ENCODE data around the gene COG3.

COG3 gene

DNA sequence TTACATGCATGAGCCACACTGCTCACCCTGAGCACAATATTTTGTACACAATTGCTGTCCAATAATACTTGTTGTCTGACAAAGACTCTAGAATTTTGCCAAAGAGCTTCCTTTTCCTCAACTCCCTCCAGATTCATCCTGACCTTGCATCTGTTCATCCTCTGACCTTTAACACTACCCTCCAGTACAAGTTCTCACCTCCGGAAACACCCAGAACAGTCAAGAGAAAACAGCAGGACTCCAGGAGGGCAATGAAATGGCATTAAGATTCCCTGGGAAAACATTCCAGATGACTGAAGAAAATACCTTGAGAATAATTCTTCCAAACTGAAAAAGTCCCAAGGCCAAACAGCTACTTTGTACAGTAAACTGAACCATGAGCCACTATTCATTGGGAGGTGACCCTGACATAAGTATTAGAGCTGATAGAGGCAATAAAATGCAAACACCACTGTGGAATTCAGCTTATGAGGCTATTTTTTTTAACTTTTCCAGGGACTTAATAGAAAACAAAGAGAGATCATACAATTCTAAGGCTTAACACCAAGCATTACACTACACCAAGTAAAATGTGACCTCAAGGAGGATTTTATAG is 15.7 kb upstream of the COG3 start:
- no peak for DNase-seq

DNA sequence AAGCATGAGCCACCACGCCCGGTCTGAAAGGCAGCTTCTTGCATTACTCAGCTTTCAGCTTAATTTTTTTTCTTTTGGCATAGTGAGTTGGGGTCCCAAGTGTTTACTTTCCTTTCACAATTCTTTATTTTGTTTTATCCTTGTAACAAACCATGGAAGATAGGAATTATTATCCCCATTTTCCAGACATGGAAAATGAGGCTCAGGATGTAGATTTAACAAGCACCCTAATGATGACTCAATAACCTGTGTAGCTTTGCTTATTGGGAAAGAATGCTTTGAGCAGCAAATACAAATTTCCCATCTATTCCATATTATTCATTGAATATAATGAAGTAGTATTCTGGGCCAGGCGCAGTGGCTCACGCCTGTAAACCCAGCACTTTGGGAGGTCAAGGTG is 13.5 kb upstream of the COG3 start:
- no peak for DNase-seq

DNA sequence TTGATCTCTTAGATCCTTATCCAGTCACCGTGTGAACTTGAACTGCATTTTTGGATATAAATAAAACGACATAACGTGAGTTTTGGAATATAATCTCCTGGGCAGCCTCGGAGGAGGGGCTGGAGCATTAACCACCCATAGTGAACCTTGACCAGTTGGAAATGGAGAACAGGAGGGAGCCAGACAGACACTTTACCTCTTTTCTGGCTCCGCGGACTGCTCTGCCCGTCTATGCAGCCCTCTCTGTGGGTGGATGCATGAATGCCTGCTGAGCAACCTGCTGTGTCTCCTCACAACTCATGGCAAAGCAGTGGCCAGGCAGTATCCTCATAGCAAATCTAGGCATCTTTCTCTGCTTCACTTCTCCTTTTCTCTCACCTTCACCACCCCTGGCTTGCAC is 10.5 kb upstream of the COG3 start:
- DNase-seq: no peak

DNA sequence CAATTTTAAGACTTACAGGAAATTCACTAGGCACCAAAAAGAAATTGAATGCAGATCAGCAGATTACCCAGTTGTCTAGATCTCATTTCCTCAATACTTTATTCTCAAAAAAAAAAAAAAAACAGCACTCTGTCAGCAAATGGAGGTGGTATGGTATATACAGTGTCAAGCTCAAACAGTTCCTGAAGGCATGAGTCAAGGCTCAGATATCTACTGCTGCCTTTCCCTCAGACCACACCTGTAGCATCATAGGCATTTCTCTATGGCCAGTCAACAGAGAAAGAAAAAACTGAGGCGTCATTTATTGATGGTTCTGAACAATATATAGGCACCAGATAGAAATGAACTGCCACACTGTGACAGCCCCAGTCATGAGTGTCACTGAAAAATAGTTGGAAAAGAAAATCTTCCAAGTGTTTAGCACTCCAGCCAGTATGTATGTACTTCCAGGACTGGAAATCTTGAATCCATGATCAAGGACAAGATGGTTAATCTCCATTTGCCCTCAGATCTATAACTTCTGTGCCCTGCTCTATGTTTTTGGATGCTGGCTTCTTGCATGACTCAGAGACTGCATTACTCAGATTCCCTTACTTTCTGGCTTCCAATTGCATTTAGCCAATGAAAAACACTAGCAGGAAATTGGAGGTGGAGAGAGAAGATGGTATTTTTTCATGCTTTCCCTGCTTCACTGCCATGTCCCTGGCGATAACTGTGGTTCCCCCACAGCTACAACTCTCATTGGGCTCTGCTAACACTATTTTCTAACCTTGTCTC is 8.4 kb upstream of the COG3 start:
- no peak for DNase-seq

DNA sequence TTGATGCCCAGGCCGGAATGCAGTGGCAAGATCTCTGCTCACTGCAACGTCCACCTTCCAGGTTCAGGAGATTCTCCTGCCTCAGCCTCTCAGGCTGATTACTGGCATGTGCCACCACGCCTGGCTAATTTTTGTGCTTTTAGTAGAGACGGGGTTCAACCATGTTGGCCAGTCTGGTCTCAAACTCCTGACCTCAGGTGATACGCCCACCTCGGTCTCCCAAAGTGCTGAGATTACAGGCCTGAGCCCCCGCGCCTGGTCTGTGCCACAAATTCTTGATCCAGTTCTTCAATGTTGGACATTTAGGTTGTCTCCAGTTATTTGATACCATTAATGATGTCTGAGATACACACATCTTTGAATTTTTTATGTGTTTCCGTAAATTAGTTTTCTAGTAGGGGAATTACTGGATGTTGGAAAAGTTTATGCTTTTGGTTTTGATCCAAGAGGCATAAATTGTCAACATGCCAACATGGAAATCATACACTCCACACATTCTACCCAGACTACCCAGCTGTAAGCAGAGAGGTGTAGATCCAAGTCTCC is 525 bp upstream of the COG3 start:
- DNase-seq: no peak

DNA sequence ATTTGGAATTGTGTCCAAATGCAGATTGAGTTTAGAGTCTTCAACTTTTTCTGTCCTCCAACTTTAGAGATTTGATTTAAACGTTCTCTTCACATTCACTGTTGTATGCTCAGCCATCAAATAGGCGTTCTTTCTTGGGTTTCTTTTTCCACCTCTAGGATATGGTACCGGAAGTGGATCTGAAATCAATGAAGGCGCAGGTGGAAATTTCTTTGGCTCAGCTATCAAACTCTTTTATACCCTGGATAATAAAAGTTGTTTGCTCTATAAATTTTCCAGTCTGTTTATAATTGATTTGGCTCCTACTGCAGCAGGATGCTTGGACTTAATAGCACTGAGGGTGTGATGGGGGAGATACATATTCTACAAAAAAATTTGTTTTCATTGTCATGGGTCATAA is 1.6 kb downstream of the COG3 start:
- no peak for DNase-seq

DNA sequence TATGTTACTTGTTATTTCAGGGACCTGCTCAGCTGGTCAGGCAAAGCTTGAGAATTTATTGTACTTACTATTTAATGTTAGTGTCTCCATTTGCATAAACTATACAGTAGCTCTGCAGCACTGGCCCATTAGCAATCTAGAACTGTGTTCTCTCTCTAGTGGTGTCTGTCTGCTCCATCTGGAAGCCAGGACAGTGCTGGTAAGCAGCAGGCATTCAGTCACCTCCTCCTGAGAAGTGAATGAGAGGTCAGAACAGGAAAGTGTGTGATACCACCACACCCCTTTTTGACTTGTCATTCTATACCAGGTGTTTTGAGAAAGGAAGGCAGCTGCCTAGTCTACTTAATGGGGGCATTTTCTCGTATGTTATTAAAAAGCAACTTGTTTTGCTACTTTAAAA is 3.9 kb downstream of the COG3 start:
- no peak for DNase-seq

DNA sequence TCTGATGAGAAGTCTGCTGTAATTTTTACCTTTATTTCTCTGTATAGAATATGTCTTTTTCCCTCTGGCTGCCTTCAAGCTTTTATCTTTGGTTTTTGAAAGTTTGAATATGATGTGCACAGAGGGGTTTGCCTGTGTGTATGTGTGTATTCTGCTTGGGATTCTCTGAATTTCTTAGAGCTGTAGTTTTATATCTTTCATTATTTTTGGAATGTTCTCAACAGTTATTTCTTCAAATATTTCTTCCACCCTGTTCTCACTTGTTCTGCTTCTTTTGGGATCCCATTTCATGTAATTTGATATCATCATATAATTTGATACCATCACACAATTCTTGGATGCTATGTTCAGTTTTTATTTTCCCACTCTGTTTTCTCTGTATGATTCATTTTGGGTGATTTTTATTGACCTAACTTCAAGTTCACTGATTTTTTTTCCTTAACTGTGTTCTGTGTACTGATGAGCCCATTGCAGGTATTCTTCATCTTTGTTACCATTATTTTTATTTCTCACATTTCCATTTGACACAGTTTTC is 7.5 kb downstream of the COG3 start:
- DNase-seq: no peak

DNA sequence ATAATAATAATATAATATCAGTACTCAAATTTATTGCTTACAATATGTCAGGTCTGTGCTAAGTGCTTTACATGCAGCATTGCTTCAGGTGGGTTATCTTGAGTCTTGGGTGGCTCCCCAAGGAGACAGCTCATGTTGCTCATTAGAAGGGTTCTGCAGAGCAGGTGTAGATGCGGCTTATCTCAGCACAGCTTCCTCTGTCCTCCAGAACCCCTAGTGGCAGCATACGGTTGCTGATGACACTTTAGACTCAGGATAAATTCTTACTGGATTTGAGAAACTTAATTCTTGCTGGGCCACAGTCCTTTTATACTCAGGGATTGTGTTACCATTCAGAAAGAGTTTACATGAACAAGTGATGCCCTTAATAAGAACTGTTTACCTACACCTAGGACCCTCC is 8.9 kb downstream of the COG3 start:
- no peak for DNase-seq

DNA sequence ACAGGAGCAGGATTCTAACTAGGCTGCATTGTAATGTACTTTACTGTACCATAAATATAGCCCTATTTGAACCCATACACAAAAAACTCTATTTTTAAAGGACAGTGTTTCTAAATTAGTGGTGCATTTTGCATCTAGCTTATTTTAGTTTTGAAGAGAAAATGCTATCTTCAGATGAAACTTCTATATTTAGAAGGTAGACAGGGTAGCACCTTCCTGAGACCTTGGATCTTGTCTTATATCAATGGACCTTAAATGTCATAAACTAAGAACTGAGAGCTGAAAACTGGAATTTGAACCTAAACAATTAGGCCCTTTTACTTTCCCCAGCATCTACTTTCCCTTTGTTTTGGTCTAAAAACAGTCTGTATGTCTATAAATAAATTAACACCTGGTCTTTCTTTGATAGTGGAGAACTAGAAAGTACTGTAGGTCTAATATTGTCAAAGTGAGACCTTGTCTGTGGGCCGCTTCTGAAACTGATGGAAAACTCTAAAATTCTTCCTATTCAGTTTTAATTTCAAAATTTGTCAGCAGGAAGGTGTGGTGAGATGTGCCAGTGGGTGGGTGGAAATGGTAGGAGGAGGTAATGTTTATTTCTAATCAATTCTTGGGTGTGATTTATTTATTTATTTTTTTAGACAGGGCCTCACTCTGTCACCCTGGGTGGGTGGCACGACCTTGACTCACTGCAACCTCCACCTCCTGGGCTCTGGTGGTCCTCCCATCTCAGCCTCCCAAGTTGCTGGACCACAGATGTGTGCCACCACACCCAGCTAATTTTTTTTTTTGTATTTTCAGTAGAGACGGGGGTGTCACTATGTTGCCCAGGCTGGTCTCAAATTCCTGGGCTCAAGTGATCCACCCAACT is 10.1 kb downstream of the COG3 start:
- DNase-seq: no peak

DNA sequence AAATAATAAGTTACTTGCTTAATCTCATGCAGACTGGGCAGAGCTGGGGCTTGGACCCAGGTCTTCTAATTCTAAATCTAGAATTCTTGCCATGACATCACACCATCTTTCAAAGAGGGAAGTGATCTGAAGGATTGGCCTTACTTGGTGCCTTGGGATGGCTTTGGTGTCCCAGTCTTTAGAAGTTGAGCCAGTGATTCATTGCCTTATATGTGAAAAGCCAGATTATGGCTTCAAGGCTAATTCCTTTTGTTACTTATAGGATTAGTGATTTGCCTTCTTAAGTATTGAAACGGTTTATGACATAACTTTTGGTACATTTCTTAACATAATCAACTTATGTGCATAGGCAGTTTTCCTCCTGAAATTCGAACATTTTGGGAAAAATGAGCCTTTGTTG is 14.9 kb downstream of the COG3 start:
- DNase-seq: no peak

DNA sequence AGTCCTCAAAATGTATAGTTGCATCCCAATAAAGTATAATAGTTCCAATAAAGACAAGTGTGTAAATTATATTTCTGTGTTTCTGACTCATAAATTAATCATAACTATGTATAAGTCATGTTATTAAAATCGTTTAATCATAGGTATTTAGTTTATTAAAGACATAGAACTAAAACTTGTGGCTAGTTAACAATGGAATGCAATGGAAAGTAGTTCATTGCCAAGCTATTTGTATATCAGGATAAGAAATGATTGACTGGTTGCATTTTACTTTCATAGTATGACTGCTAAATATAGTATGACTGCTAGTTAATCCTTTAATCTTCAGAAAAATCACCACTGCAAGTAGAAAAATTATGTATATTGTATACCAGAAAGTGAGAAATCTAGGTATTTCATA is 16.9 kb downstream of the COG3 start:
- DNase-seq: no peak

DNA sequence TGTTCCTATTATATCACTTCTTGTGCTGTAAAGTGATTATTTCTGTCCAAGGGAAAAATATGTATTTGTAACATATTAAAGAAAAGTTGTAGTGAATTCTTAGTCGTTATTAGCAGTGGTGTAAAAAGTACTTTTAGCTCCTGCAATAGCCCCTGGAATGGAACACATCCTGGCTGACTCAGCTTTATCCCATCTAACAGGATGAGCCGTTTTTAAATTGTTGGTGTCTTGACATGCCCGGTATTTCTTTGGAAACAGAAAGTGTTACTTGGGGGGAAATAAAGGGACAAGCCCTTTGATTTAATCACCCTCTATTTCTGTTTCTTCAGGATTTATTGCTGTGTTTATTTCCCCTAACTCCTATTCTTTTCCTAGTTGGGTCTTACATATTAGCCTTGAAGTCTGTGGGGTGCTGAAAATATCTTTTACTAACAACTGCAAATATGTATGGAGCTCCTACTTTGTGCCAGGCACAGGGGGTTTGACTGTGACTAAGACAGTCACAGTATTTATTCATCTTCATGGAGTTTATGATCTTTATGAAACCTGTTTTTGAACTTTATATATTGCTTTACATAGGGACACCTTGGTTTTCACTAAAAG is 17.9 kb downstream of the COG3 start:
- DNase-seq: no peak

DNA sequence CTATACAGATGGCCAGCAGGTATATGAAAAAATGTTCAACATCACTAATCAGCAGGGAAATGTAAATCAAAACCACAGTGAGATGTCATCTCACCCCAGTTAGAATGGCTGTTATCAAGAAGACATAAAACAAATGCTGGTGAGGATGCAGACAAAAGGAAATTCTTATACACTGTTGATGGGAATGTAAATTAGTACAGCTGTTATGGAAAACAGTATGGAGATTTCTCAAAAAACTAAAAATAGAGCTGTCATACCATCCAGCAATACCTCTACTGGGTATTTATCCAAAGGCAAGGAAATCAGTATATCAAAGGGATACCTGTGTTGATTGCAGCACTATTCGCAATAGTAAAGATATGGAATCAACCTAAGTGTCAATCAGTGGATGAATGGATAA is 22.9 kb downstream of the COG3 start:
- no peak for DNase-seq

DNA sequence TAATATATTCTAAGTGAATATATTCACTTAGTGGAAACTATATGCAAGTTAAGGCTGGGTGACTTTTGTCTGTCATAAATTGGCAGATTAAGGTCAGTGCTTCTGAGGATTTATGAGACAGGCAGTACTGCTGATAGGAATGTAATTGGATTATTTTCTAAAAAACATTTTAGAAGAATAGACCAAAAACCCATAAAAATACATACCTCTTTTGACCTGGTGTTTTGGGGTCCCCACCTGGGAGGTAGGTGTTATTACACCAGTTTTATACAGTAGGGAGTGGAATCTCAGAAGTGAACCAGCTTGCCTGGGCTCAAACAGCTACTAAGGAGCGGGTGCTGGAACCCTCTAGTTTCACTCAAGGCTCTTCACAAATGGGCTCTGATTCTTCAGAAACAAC is 25.3 kb downstream of the COG3 start:
- DNase-seq: peak; percentile 1

DNA sequence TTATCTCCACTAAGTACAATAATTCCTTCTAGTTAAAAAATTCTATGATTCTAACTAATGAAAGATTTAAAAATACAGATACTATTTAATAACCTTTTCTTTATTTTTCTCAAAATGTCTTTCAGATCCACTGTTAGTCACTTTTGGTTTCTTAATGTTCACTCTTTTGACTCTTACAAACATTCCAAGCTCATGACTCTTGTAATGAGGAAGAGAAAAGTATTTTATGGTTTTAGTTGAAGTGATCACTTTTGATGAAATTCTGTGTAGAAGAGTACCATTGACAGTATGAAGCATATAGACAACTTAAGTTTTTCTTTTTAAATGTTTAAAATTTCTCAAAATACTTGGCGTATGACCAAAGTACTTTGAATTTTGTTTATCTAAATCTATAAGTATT is 27.8 kb downstream of the COG3 start:
- DNase-seq: no peak

DNA sequence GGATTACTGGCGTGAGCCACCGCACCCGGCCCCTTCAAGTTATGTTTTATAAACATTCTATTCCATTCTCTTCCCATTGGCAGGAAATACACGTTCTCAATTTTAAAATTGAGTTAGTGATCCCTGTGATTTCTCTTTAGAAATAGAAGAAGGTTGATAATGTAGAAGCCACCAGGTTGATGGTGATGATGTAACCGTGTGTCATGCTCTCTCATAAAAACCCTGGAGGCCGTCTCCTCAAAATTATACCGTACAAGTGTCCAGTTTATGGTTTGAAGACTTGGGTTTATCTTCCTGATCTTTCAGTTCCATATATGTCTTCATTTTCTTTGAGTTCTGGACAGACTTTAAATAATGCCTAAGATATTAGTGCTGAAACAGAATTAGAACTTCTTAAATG is 32.2 kb downstream of the COG3 start:
- no peak for DNase-seq

DNA sequence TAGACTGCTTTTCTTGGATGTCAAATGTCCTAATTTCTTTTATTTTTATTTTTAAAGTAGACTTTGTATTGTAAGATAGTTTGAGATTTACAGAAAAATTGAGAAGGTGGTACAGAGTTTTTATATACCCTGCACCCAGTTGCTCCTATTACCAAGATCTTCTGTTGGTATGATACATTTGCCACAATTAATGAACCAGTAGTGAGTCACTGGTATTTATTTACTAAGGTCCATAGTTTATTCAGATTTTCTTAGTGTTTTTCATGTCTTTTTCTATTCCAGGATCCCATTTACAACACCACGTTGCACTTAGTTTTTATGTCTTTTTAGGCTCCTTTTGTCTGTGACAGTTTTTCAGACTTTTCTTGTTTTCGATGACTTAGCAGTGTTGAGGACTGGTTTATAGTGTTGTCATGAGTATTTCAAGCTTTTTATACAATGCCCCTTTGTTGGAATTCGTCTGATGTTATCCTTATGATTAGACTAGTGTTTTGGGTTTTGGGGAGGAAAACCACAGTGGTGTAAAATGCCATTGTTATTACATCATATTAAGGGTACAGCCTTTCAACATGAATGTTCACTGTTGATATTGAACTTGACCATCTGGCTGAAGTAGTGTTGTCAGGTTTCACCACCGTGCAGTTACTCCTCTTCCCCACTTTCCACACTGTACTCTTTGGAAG is 35.9 kb downstream of the COG3 start:
- no peak for DNase-seq

DNA sequence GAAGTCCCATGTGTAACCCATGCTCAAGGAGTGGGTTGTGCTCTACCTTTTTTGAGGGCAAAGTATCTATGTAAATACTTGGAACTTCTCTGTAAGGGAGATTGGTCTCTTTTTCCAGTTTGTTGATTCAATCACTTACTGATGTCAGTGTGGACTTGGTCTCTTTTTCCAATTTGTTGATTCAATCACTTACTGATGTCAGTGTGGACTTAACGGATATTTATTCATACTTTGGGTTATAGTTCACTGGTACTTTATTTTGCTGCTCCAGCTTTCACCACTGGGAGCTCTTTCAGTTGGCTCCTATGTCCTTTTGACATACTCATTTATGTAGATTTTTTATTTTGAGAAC is 36.4 kb downstream of the COG3 start:
- no peak for DNase-seq

DNA sequence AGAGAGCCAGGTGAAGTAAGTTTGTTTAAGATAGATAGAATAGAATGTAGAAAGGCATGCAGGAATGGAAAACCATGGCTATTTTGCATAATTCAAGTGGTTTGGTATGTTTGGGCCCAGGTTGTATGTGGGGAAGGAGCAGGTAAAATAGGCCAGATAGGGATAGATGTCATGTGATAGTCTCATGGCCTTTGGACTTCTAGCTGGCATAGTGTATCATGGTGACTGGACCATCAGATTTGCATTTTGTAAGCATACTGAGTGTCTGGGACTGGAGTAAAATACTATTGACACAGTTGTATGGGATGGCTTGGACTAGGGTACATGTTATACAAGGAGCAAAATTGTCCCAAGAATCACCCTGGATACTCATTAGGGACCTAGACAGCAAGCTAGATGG is 38.9 kb downstream of the COG3 start:
- no peak for DNase-seq

DNA sequence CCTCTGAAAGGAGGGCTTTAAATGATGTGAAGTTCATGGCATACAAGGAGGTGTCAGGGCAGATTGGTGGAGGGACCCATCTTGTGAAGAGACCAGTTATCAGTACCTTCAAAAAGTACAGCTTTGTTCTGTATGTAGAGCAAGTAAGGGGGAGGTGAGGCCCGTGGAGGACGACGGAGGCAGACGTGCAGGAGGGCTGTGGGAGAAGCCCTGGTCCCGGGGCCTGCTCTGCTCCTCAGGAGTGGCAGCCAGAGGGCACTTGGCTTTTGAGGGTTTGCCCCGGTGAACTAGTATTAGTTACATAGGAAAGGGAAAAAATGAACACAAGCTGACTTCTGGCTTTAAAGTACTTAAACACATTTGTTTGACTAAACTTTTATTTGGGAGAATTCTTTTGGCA is 42.1 kb downstream of the COG3 start:
- no peak for DNase-seq

DNA sequence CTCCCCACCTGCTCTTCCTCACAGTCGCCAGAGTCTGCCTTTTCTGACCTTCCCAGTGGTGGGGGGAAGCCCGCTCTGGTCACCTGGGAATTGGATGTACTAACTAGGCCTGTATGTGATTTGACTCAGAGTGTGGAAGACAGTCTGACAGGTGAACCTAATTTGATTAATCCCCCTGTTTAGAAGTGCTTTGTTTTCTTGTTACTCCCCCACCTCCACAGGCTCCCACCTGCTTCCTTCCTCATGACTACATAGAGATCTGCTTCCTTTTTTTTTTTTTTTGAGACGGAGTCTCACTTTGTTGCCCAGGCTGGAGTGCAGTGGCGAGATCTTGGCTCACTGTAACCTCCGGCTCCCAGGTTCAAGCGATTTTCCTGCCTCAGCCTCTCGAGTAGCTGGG is 44.0 kb downstream of the COG3 start:
- DNase-seq: no peak

DNA sequence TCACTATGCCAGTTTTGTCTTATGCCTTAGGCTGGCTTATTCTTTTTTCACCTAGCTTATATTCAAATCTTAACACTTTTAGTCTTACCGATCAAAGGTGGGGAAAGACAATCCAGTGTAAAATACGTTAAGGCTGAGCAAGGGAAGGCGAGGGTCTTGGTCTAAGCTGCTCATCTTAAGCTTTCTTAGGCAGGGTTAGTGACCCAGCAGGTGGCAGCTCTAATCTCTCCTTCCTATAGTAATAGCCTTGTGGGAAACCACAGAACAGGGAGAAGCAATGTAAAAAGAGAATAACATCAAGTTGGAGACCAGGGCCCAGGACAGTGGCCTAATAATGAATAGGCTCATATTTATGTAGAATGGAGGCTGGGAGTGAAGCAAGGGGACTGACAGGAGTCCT is 45.9 kb downstream of the COG3 start:
- no peak for DNase-seq
